GM21529 (cell line): ENCODE data around the gene SPACA6.
"Not testable (repeated sequence)": the region's sequence is repeated elsewhere in the genome, so short reads cannot be mapped to it uniquely, and the experiment has no call there.

ENCODE experiments used
- ATAC-seq: cut with Tn5 transposase; IDR thresholded peaks from one replicate; pipeline ENCODE4 v1.9.1; 2021; ENCODE audit not compliant: unreplicated experiment

Gene SPACA6

DNA sequence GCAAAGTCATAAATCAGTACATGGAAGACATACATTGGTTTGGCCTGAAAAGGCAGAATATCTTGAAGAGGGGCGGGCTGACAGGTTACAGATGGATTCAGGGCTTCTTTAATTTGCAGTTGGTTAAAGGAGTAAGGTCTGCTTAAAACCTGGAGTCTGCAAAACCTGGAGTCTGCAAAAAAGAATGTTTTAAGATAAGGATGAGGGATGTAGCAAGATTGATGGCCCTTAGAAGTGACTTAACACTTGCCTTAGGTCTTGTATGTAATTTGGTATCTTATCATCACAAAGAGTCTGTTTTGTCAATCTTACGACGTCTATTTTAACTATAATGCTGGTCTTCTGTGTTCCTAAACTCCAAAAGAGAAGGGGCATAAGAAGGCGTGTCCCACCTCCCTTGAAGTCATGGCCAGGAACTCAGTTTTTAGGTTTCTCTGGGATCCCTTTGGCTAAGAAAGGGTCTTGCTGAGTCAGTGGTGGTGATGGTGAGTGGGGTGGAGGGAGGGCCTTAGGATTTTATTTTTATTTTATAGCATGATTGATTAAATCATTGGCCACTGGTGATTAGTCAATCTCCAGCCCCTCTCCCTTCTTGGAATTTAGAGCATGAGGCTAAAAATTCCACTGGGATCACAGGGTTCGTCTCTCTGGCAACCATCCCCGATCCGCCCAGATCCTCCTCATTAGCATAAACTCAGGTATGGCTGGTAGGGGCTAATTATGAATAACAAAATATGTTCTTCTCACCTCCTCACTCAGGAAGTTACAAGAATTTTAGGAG, 40.8 kb downstream of the SPACA6 start:
- no peak for ATAC-seq

DNA sequence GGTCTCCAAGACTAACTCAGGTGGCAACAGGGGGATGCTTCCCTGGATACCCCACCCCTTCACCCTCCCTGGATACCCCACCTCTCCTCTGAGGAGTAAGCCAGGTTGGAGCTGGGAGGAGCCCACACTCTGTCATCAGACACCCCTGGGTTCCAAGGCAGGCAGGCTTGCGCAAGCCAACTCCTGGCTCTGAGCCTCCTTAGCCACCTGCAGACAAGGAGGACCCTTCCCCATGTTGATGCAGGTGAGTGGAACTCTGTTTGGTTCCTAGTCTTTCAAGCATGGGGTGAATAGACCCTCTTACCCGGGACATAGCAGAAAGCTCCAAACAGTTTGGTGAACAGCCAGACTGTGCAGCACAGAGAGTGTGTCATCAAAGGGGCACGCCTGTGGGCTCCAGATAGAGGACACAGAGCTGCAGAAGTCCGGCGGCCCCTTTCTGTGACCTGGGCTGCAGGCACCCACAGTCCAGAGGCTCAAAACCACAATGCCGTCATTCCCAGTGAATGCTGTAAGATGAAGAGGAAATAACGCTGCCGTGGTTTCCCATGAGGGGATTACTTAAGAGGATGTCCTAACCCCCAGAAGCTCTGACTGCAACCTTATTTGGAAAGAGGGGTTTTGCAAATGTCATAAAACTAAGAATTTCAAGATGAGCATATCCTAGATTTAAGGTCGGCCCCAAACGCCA, 42.8 kb downstream of the SPACA6 start:
- no peak for ATAC-seq

DNA sequence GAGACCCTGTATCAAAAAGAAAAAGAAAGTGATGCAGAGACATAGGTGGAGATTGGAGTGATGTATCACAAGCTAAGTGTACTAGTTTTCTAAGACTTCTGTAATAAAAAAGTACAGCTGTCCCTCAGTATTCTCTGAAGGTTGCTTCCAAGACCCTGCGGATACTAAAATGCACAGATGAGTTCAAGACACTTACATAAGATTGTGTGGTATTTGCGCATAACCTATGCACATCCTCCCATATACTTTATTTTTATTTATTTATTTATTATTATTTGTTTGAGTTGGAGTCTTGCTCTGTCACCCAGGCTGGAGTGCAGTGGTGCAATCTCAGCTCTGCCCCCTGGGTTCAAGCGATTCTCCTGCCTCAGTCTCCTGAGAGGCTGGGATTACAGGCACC, 44.3 kb downstream of the SPACA6 start:
- no peak for ATAC-seq

DNA sequence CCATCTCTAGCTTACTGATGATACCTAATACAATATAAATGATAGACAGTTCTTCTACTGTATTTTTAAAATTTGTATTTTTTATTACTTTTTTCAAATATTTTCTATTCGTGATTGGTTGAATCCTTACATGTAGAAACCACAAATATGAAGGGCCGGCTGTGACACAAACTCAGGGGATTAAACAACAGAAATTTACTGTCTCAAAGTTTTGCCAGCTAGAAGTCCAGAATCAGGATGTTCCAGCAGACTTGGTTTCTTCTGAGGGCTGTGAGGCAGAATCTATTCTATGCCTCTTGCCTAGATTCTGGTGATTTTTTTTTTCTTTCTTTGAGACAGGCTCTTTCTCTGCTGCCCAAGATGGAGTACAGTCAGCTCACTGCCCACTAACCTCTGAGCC, 44.8 kb downstream of the SPACA6 start:
- ATAC-seq = no peak

DNA sequence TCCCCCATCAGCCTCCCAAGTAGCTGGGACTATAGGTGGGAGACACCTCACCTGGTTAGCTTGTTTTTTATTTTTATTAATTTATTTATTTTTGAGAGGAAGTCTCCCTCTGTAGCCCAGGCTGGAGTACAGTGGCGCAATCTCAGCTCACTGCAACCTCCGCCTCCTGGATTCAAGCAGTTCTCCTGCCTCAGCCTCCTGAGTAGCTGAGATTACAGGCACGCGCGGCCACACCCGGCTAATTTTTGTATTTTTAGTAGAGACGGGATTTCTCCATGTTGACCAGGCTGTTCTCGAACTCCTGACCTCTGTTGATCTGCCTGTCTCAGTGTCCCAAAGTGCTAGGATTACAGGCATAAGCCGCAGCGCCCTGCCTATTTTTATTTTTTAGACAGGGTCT, 45.4 kb downstream of the SPACA6 start:
- ATAC-seq = not testable (repeated sequence)

DNA sequence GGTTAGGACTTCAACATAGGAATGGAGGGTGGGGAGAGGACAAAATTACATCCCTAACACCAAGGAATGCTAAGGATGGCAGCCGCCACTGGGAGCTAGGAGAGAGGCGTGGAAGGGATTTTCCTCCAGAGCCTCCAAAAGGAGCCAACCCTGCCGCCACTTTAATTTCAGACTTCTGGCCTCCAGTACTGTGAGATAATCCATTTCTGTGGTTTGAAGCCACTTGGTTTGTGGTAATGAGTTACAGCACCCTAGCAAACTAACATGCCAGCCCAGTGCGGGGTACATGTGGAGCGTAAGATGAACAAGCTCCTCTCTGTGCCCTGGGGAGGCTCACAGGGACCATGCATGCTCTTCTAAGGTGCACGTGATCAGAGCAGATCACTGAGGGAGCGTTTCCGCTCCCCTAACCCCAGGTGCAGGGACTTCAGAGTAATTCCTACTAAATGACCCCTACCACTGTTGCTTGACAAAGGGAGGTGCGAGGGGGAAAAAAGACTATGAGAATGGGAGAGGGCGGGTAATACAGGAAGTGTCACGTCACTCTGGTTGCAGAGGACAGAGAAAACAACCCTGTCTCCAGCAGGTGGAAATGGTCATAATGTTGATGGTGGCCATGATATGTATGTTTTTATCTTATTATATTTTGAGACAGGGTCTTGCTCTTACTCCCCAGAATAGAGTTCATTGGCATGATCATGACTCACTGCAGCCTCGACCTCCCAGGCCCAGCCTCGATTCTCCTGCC, 46.5 kb downstream of the SPACA6 start:
- no peak for ATAC-seq

DNA sequence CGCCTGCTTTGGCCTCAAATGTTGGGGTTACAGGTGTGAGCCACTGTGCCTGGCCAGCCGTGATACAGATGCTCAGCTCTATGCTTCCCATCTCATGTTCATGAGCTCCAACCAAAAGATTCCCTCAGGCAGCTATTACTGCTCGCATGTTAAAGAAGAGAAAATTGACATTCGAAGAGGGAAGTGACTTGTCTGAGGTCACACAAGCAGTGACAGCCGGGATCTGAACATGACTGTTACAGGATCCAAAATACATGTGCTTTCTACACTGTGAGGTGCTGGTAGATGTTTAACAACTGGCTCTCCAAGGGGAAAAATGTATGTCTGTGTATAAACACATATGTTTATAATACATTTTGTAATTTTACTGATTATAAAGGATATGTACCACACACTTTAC, 47.2 kb downstream of the SPACA6 start:
- ATAC-seq = no peak

DNA sequence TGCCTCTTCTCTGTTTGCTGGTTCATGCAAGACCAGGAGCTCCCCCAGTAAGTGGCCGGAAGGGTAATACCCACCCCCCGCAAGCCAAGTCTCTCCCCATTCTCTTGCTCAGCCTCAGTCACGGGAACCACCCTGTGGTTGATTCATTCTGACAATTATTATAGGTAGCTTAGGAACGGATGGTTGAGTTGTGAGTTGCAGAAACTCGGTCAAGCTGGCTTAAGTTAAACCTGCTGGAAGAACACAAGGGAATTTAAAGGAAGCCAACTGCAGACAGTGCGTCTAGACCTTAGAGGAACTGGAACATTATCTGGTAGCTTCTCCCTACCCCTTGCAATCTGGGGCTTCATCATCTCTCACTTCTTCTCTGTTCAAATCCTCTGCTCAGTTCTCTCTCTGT, 49.7 kb downstream of the SPACA6 start:
- no peak for ATAC-seq

DNA sequence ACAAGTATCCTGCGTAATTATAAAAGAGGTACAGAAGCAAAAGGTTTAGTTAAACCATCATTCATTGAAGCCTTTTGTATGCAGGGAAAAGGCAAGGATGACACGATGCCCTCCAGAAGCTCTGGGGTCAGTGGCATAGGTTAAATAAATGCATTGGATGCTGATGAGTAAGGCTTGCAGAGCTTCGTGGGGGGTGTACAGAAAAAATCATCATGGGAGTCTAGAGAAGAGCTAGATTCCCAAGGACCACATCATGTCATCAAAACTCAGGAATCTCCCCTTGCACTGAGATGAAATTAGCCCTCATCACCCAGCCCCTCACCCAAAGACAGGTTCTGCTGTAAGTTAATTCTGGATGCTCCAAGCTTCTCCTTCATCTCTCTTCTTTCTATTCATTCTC, 50.3 kb downstream of the SPACA6 start:
- no peak for ATAC-seq

DNA sequence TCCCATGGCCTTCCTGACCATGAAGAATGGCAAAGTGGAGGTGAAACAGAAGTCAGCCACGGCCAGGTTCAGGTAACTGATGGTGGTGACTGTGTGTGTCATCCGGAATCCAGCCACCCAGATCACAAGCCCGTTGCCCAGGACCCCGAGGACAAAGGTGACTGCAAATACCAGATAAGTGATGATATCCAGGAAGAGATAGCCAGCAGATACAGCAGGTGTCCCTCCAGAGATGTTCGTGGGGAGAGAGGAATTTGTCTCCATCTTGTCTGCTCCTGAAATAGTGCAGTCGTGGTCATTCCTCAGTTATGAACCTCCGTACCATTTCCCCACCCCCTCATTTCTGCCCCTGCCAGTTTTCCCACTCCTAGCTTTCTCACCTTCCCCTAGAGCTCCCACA, 53.6 kb downstream of the SPACA6 start:
- no peak for ATAC-seq

DNA sequence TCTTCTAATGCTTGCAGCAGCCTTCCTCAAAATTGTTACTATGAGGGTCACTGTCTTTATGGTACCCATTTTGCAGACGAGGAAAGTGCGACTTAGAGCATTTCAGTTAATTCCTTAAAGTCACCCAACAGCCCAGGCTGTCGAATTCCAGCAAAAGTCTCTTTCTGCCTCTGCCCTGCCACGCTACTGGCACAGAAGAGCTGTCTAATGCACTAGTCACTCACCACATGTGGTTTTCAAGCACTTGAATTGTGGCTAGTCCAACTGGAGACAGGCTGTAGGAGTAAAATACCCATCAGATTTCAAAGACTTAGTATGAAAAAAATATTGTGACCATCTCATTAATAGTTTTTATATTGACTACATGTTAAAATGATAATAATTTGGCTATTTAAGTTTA, 56.8 kb downstream of the SPACA6 start:
- no peak for ATAC-seq

DNA sequence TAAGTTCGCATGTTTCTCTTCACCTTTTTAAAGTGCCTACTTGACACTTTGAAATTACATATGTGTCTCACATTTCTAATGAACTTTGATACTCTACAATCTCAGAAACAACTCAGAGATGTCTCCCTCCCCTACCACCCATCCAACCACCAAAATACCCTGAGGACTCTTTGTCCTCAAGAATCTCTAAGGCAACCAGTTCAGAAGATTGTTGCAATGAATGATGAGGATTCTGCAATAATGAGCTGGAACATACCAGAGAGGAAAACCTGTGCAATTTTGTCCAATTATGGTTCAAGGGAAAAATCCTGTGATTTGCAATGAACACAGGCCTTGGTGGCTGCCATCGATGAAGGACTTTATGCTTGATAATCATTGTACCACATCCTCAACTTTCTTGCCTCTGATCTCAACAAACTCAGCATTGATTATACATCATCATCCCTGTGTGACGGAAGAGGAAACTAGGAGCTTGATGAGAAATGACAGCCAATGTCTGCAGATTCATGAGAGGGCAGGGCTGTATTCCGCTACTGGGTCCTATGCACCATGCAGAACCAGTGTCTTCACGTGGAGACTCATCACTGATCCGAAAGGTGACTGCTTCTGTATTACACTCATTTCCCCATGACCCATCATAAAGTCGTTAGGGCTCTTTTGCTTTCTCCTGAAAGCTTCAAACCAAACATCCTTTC, 57.4 kb downstream of the SPACA6 start:
- no peak for ATAC-seq

DNA sequence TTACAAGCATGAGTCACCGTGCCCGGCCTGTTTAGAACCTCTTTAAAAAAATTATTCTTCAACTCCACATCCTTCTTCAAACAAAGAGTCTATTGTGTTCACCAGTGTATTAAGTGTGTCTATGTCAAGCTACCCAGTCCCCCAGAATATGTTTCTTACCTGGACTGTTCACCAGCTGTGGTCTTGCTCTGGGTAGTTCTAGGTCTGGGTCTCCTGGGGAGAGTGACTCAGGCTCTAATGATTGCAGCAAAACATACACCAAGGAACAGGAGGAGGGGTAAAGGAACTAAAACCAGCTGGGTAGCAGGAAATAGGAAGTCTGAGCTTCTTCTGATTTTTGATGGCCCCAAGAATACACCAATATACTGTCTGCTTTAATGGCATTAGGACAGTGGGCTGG, 58.5 kb downstream of the SPACA6 start, which contains the start of gene FPR1:
Gene FPR1 (minus strand): TSS at position 224 of the 400 bp plus-strand sequence. CDS start 4,884 bp downstream, outside the sequence.
- ATAC-seq = no peak

DNA sequence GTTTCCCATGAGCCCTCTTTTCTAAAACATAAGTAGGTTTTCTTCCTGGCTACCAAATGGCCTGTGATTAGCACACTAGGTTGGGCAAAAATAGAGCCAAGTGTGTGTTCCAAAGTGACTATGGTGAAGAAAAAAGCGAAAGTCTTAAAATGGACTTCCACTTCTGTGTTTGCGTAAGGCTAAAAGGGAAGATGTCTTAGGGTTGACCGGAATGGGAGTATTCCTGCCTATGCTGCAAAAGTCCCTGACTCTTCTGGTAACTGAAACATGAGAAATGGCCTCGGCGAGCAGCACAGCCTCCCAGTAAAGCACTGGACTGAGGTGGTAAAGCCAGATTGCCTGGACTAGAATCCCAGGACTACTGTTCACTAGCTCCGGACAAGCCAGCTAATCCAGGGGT, 61.0 kb downstream of the SPACA6 start:
- ATAC-seq = no peak

DNA sequence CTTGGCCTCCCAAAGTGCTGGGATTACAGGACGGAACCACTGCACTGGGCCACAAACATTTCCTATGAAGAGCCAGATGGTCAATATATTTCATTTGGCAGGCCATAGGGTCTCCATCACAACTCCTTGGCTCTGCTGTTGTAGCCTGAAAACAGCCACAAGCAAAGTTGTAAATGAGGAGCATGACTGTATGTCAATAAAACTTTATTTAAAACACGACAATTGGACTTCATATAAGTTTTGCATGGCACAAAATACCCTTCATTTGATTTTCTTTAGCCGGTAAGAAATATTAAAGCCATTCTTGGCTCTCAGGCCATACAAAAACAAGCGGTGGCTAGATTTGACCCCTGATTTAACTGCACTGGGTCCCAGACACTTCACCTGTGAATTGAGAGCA, 61.6 kb downstream of the SPACA6 start:
- no peak for ATAC-seq
